ENCODE measurements around the gene ZNF326.

DNA sequence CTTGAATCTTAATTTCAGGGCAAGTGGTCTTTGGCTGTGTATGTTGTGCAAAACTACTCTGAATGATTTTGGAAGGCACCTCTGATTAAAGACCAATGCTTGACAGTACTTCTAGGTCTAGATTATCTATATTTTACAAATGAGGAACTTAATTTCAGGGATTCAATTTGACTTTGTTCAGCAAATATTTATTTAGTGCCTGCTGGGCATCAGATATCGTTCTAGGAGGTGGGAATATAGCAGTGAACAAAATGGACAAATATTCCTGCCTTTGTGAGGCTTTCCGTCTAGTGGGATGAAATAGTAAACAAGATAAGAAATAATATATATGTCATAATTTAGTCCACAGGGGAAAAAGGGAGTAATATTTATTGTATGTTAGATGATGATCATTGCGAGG is 4.7 kb downstream of the ZNF326 start:
- TF ChIP-seq, protein P1, sequence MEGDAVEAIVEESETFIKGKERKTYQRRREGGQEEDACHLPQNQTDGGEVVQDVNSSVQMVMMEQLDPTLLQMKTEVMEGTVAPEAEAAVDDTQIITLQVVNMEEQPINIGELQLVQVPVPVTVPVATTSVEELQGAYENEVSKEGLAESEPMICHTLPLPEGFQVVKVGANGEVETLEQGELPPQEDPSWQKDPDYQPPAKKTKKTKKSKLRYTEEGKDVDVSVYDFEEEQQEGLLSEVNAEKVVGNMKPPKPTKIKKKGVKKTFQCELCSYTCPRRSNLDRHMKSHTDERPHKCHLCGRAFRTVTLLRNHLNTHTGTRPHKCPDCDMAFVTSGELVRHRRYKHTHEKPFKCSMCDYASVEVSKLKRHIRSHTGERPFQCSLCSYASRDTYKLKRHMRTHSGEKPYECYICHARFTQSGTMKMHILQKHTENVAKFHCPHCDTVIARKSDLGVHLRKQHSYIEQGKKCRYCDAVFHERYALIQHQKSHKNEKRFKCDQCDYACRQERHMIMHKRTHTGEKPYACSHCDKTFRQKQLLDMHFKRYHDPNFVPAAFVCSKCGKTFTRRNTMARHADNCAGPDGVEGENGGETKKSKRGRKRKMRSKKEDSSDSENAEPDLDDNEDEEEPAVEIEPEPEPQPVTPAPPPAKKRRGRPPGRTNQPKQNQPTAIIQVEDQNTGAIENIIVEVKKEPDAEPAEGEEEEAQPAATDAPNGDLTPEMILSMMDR (IDR thresholded peaks at IDR 0.05) = no peak
- no peak for TF ChIP-seq EP300 (IDR thresholded peaks at IDR 0.05)

Measured in suprapubic skin (tissue), 3 donors.